Glutamatergic neuron (in vitro differentiated cells): ENCODE results near the gene LRTM1. TPM values are rescaled to one million over a fixed set of nuclear protein-coding genes. Genes with fewer than 3 reads are reported as not detected.

Experiments
- DNase-seq: peaks from one replicate; pipeline ENCODE4 v3.0.0; 2022
- H3K27ac Mint-ChIP-seq: one replicate; pipeline ENCODE4 v1.8.0; 2020; ENCODE audit warnings: mild to moderate bottlenecking, mixed read lengths, inconsistent platforms; ENCODE audit not compliant: unreplicated experiment
- H3K27me3 Mint-ChIP-seq: one replicate; pipeline ENCODE4 v1.8.0; 2020; ENCODE audit warnings: mild to moderate bottlenecking, moderate library complexity, mixed read lengths, inconsistent platforms; ENCODE audit not compliant: unreplicated experiment
- H3K36me3 Mint-ChIP-seq: one replicate; pipeline ENCODE4 v1.8.0; 2020; ENCODE audit warnings: mild to moderate bottlenecking, mixed read lengths, inconsistent platforms; ENCODE audit not compliant: unreplicated experiment
- H3K4me1 Mint-ChIP-seq: one replicate; pipeline ENCODE4 v1.8.0; 2020; ENCODE audit warnings: mild to moderate bottlenecking, low read depth, mixed read lengths, inconsistent platforms; ENCODE audit not compliant: unreplicated experiment
- H3K4me3 Mint-ChIP-seq: one replicate; pipeline ENCODE4 v1.8.0; 2020; ENCODE audit warnings: mild to moderate bottlenecking, mixed read lengths, inconsistent platforms; ENCODE audit not compliant: unreplicated experiment
- H3K9me3 Mint-ChIP-seq: one replicate; pipeline ENCODE4 v1.8.0; 2020; ENCODE audit warnings: mild to moderate bottlenecking, moderate library complexity, mixed read lengths, inconsistent platforms; ENCODE audit not compliant: unreplicated experiment
- CTCF ChIP-seq: fragments of 200-600 bp; sonication (generic); IDR thresholded peaks from one replicate; pipeline ENCODE4 v1.5.0; 2021; ENCODE audit not compliant: partially characterized antibody, unreplicated experiment
- long read RNA-seq: library from polyadenylated mRNA; unstranded; transcript quantifications from one replicate; pipeline ENCODE4 v2.0.0, GENCODE V29; 2020; ENCODE audit not compliant: unreplicated experiment
- total RNA-seq: library from RNA; stranded (reverse); fragmentation: NEBNext Ultra II Directional; extraction: Animal tissue kit (Norgen Biotek cat#: 25700); gene quantifications from one replicate; pipeline ENCODE4 v1.2.1, GENCODE V29; 2021; ENCODE audit not compliant: unreplicated experiment

The LRTM1 gene
- not detected for total RNA-seq
- long read RNA-seq, result 0 reads

GRCh38 chr3:54928046-54928770 lies at the start of gene LRTM1:
Gene LRTM1 (minus strand): TSS chr3:54928059. CDS start chr3:54927911, 148 bp downstream.
- Mint-ChIP-seq H3K9me3 (no peaks in the 10 kb centered on the region), H3K27me3 (peaks cover 1% of the 10 kb centered on the region), H3K4me1 (peaks cover 3% of the 10 kb centered on the region), H3K27ac (no peak within 1 kb of the TSS), H3K36me3 (no peaks in the 10 kb centered on the region), H3K4me3 (no peak within 1 kb of the TSS)
- no peak for DNase-seq
- no peak for TF ChIP-seq CTCF

GRCh38 chr3:54977439-54977838 lies 49.6 kb upstream of the LRTM1 start:
- DNase-seq, result no peak
- H3K36me3 Mint-ChIP-seq, result no peaks in the 10 kb centered on the region
- H3K4me1 Mint-ChIP-seq, result peaks cover 4% of the 10 kb centered on the region
- no peaks in the 10 kb centered on the region for H3K9me3 Mint-ChIP-seq
- H3K4me3 Mint-ChIP-seq, result no peak overlapping the region
- TF ChIP-seq CTCF, result no peak
- H3K27me3 Mint-ChIP-seq, result no peaks in the 10 kb centered on the region
- H3K27ac Mint-ChIP-seq, result no peak overlapping the region

- Mint-ChIP-seq H3K4me3 (no peak overlapping the region), H3K36me3 (no peaks in the 10 kb centered on the region), H3K27ac (no peak overlapping the region), H3K9me3 (peaks cover 6% of the 10 kb centered on the region), H3K27me3 (peaks cover 4% of the 10 kb centered on the region), H3K4me1 (peaks cover 30% of the 10 kb centered on the region)
- DNase-seq, result no peak
- no peak for TF ChIP-seq CTCF
These were observed 43.0 kb upstream of the LRTM1 start for GRCh38 chr3:54970895-54971294.

- H3K27ac Mint-ChIP-seq, result no peak overlapping the region
- peaks cover 9% of the 10 kb centered on the region for H3K9me3 Mint-ChIP-seq
These were observed 41.8 kb upstream of the LRTM1 start for GRCh38 chr3:54969652-54970051.

More at GRCh38 chr3:54969652-54970051, 41.8 kb upstream of the LRTM1 start:
- Mint-ChIP-seq H3K4me3 (no peak overlapping the region), H3K27me3 (peaks cover 9% of the 10 kb centered on the region), H3K36me3 (no peaks in the 10 kb centered on the region), H3K4me1 (peaks cover 33% of the 10 kb centered on the region)
- TF ChIP-seq CTCF, result no peak
- no peak for DNase-seq
